IMR-90 (cell line): ENCODE results near the gene ZFAND2A. TPM values are rescaled to one million over a fixed set of nuclear protein-coding genes. Genes with fewer than 3 reads are reported as not detected.

ENCODE experiments used
- ATAC-seq: fragments of 200-7000 bp; cut with Tn5 transposase; 2 replicates; pipeline ENCODE4 v1.9.1; 2020; ENCODE audit warnings: low read depth, mild to moderate bottlenecking, moderate library complexity
- BruUV-seq: library from RNA; stranded (reverse); fragments of 400-500 nt; replicated peaks from 2 replicates; lab custom pipeline; 2021; lab: Mats Ljungman, UMichigan
- CTCF ChIA-PET: fragments of 300-600 bp; formaldehyde crosslinking; extraction: SDS; loops from one replicate; lab custom pipeline; 2021; ENCODE audit warnings: antibody characterized with exemption; lab: Yijun Ruan, JAX
- POLR2A ChIA-PET: fragments of 300-600 bp; sonication (Branson Sonifier 250); formaldehyde crosslinking; loops from one replicate; lab custom pipeline; 2022; ENCODE audit warnings: antibody characterized with exemption; ENCODE audit not compliant: unreplicated experiment; lab: Charles Lee
- DNase-seq: peaks from one replicate; pipeline ENCODE4 v3.0.0; 2013
- H2AFZ ChIP-seq: replicated peaks from 2 replicates; pipeline ENCODE3; 2013; ENCODE audit warnings: low read length, mild to moderate bottlenecking; ENCODE audit not compliant: poor library complexity
- H2AK5ac ChIP-seq: 2 replicates; pipeline ENCODE4 v1.6.1; 2013; ENCODE audit warnings: low read depth, low read length, inconsistent platforms
- H2AK9ac ChIP-seq: replicated peaks from 2 replicates; pipeline ENCODE3; 2013; ENCODE audit warnings: mild to moderate bottlenecking, low read depth, low read length, moderate library complexity; ENCODE audit not compliant: poor library complexity
- H2BK120ac ChIP-seq: 2 replicates; pipeline ENCODE4 v1.6.1; 2013; ENCODE audit warnings: low read depth, low read length, inconsistent platforms
- H2BK15ac ChIP-seq: 3 replicates; pipeline ENCODE4 v1.6.1; 2013; ENCODE audit warnings: low read depth, low read length, inconsistent platforms
- H2BK20ac ChIP-seq: 2 replicates; pipeline ENCODE4 v1.6.1; 2013; ENCODE audit warnings: low read depth, mild to moderate bottlenecking, inconsistent platforms, low read length, moderate library complexity
- H2BK5ac ChIP-seq: 2 replicates; pipeline ENCODE4 v1.6.1; 2013; ENCODE audit warnings: mild to moderate bottlenecking, low read depth, low read length, inconsistent platforms; ENCODE audit not compliant: poor library complexity, severe bottlenecking
- H3K14ac ChIP-seq: replicated peaks from 2 replicates; pipeline ENCODE4 v1.6.1; 2013; ENCODE audit warnings: low read depth, low read length, inconsistent platforms
- H3K18ac ChIP-seq: 2 replicates; pipeline ENCODE4 v1.6.1; 2013; ENCODE audit warnings: low read depth, low read length, control low read depth
- H3K23ac ChIP-seq: 2 replicates; pipeline ENCODE4 v1.6.1; 2013; ENCODE audit warnings: low read depth, low read length, inconsistent platforms
- H3K27ac ChIP-seq: 2 replicates; pipeline ENCODE4 v1.5.1; 2013; ENCODE audit warnings: mild to moderate bottlenecking, control low read depth, low read length; ENCODE audit not compliant: insufficient read depth
- H3K27me3 ChIP-seq: 2 replicates; pipeline ENCODE4 v1.6.1; 2013; ENCODE audit warnings: low read length; ENCODE audit not compliant: control insufficient read depth, insufficient read depth
- H3K36me3 ChIP-seq: 2 replicates; pipeline ENCODE4 v1.6.1; 2013; ENCODE audit warnings: low read length, mixed read lengths; ENCODE audit not compliant: control insufficient read depth, insufficient read depth
- H3K4ac ChIP-seq: 2 replicates; pipeline ENCODE4 v1.6.1; 2013; ENCODE audit warnings: low read depth, low read length, inconsistent platforms
- H3K4me1 ChIP-seq: 2 replicates; pipeline ENCODE4 v1.6.1; 2013; ENCODE audit warnings: low read length, mixed read lengths; ENCODE audit not compliant: control insufficient read depth, insufficient read depth
- H3K4me2 ChIP-seq: 2 replicates; pipeline ENCODE4 v1.6.1; 2013; ENCODE audit warnings: low read depth, mild to moderate bottlenecking, control low read depth, low read length, moderate library complexity
- H3K4me3 ChIP-seq: 2 replicates; pipeline ENCODE4 v1.5.1; 2013; ENCODE audit warnings: low read depth, mild to moderate bottlenecking, control low read depth, low read length, moderate library complexity; ENCODE audit not compliant: insufficient read depth
- H3K56ac ChIP-seq: 2 replicates; pipeline ENCODE4 v1.6.1; 2013; ENCODE audit warnings: low read length, inconsistent platforms; ENCODE audit not compliant: insufficient read depth; ENCODE audit errors: extremely low read depth
- H3K79me1 ChIP-seq, 2 experiments: 2 replicates each; pipeline ENCODE4 v1.6.1; 2013; ENCODE audit warnings: low read length in 2 of 2, inconsistent platforms in 1 of 2, low read depth in 1 of 2
- H3K9ac ChIP-seq: 2 replicates; pipeline ENCODE4 v1.6.1; 2013; ENCODE audit warnings: low read depth, low read length, control low read depth
- H3K9me1 ChIP-seq: 2 replicates; pipeline ENCODE4 v1.6.1; 2013; ENCODE audit warnings: low read length, inconsistent platforms; ENCODE audit not compliant: insufficient read depth
- H3K9me3 ChIP-seq: 2 replicates; pipeline ENCODE4 v1.6.1; 2013; ENCODE audit warnings: low read length; ENCODE audit not compliant: control insufficient read depth, insufficient read depth
- H4K20me1 ChIP-seq: 2 replicates; pipeline ENCODE4 v1.6.1; 2013; ENCODE audit warnings: low read length, inconsistent platforms; ENCODE audit not compliant: insufficient read depth
- H4K5ac ChIP-seq: 2 replicates; pipeline ENCODE4 v1.6.1; 2013; ENCODE audit warnings: mild to moderate bottlenecking, low read depth, low read length, control low read depth
- H4K8ac ChIP-seq, 2 experiments: 2 replicates each; pipeline ENCODE4 v1.6.1; 2013; ENCODE audit warnings: low read depth in 2 of 2, low read length in 2 of 2, control low read depth in 1 of 2, inconsistent platforms in 1 of 2
- H4K91ac ChIP-seq: 2 replicates; pipeline ENCODE4 v1.6.1; 2013; ENCODE audit warnings: low read depth, low read length, inconsistent platforms; ENCODE audit not compliant: insufficient read depth
- ELK1 ChIP-seq: fragments of 150-350 bp; IDR thresholded peaks from 2 replicates; pipeline ENCODE4 v1.6.1; 2016; ENCODE audit warnings: low read depth, mild to moderate bottlenecking, low read length, moderate library complexity, borderline replicate concordance
- SMC3 ChIP-seq: fragments of 150-350 bp; IDR thresholded peaks from 2 replicates; pipeline ENCODE4 v1.6.1; 2016; ENCODE audit warnings: low read depth, mild to moderate bottlenecking, antibody characterized with exemption, low read length, moderate library complexity
- WGBS, 2 experiments: methylation state at CpG; one replicate each; pipeline versions ENCODE4 v1.1.5 to v1.1.7; 2013; ENCODE audit warnings: missing lambda C conversion rate in 2 of 2; ENCODE audit not compliant: insufficient read length in 1 of 2; ENCODE audit errors: extremely low coverage in 2 of 2; 5-methylcytosine and 5-hydroxymethylcytosine counted together
- dilution Hi-C: fragments of 300-500 bp; cut with HindIII; formaldehyde crosslinking; loops from one replicate; pipeline ENCODE4 v1.14.3; 2018; ENCODE audit warnings: low sequenced_read_pairs; ENCODE audit not compliant: unreplicated experiment
- in situ Hi-C: fragments of 300-500 bp; cut with MboI; formaldehyde crosslinking; loops from 3 replicates; pipeline ENCODE4 v1.14.3; 2019; ENCODE audit warnings: low sequenced_read_pairs, inconsistent platforms, mixed read lengths
- intact Hi-C: fragments of 100-400 bp; cut with micrococcal nuclease; formaldehyde crosslinking; loops from 2 replicates; pipeline ENCODE4 v1.10.0; 2022
- polyA plus RNA-seq, 3 experiments: library from polyadenylated mRNA; depleted of rRNA; stranded (reverse); fragments of >200 nt; gene quantifications; 2 replicates each; pipeline ENCODE4 v1.2.3, GENCODE V29; 2012; ENCODE audit warnings: low replicate concordance in 1 of 3
- total RNA-seq: library from RNA; depleted of rRNA; stranded (reverse); fragments of >200 nt; gene quantifications from 2 replicates; pipeline ENCODE4 v1.2.3, GENCODE V29; 2012

Gene ZFAND2A
- total and polyA plus RNA-seq, 2 of the 4 experiments (the other 2 are of a cell fraction): 11.8 to 28.7 TPM

GRCh38 chr7:1131471-1132265 is 28.3 kb downstream of the ZFAND2A start:
- Histone ChIP-seq H3K18ac (no peak overlapping the region), H2AFZ (no peak overlapping the region), H4K20me1 (no peaks in the 10 kb centered on the region; the same call in 1 of the 2 replicates), H2BK20ac (no peak overlapping the region), H2BK5ac (no peak overlapping the region), H2AK5ac (no peak overlapping the region), H4K8ac (no peak overlapping the region), H3K4me2 (no peak overlapping the region), H4K5ac (no peak overlapping the region), H3K27ac (no peak overlapping the region), H2BK120ac (no peak overlapping the region), H3K23ac (no peak overlapping the region), H3K4me1 (peaks cover under 1% of the 10 kb centered on the region; the same call in 1 of the 2 replicates), H3K36me3 (no peaks in the 10 kb centered on the region; the same call in 1 of the 2 replicates), H3K9ac (no peak overlapping the region), H3K4ac (no peak overlapping the region), H3K14ac (no peak overlapping the region), H4K91ac (no peak overlapping the region), H2AK9ac (no peak overlapping the region), H3K9me3 (no peaks in the 10 kb centered on the region), H3K4me3 (no peak overlapping the region), H3K27me3 (no peaks in the 10 kb centered on the region), H3K79me1 (peaks cover 10 to 15% of the 10 kb centered on the region in 2 experiments), H3K56ac (no peak overlapping the region), H3K9me1 (peaks cover 5% of the 10 kb centered on the region), H2BK15ac (no peak overlapping the region)
- ChIA-PET POLR2A (no interaction called here), CTCF (interaction anchor here (0.6 kb wide), 1 partner anchor 266 kb away, joined by 3 read pairs; no protein-coding TSS in a partner anchor)
- no CpG with 5 or more reads among the region's 2 CpGs for WGBS, 2 experiments
- no TSS peak for BruUV-seq
- in situ Hi-C loops (no loop called here), intact Hi-C loops (no loop called here), dilution Hi-C loops (no loop called here)
- no peak for DNase-seq
- no peak for ATAC-seq
- no peak for TF ChIP-seq ELK1
- TF ChIP-seq SMC3: no peak
